ENCODE results near the gene PUS10. TPM values are rescaled to one million over a fixed set of nuclear protein-coding genes. Genes with fewer than 3 reads are reported as not detected.

The PUS10 gene
- total and polyA plus RNA-seq, 2 of the 4 experiments (the other 2 are of a cell fraction) = 4.4 to 5.7 TPM

- peaks cover 2% of the 10 kb centered on the region; the same call in 1 of the 2 replicates for H3K9me1 ChIP-seq (ENCODE audit: insufficient read depth, low read length)
- no peak for DNase-seq
- no peak overlapping the region for H3K56ac ChIP-seq (ENCODE audit: extremely low read depth, insufficient read depth, low read length)
- in situ Hi-C loops (cut with MboI; ENCODE audit: low sequenced_read_pairs) (no loop called here), intact Hi-C loops (cut with micrococcal nuclease) (no loop called here), dilution Hi-C loops (cut with HindIII; ENCODE audit: low sequenced_read_pairs, unreplicated experiment) (no loop called here)
- H3K18ac ChIP-seq (ENCODE audit: low read depth, low read length) = no peak overlapping the region
- TF ChIP-seq BHLHE40 (IDR thresholded peaks at IDR 0.05; ENCODE audit: low read depth, low read length) (no peak), POLR2A (IDR thresholded peaks at IDR 0.05; ENCODE audit: low read depth, low read length) (no peak), SMC3 (IDR thresholded peaks at IDR 0.05; ENCODE audit: low read depth, low read length) (no peak), CHD1 (IDR thresholded peaks at IDR 0.05; ENCODE audit: low read depth, low read length) (no peak), RCOR1 (IDR thresholded peaks at IDR 0.05; ENCODE audit: insufficient replicate concordance, low read length) (no peak), RAD21 (IDR thresholded peaks at IDR 0.05; ENCODE audit: low read length) (no peak), FOS (IDR thresholded peaks at IDR 0.05; ENCODE audit: low read depth, low read length) (no peak), USF2 (IDR thresholded peaks at IDR 0.05; ENCODE audit: low read depth, low read length) (no peak), CEBPB (IDR thresholded peaks at IDR 0.05; ENCODE audit: low read depth, low read length) (no peak), NFE2L2 (IDR thresholded peaks at IDR 0.05; ENCODE audit: low read depth, low read length) (no peak), CTCF (conservative IDR thresholded peaks at IDR 0.05; ENCODE audit: low read depth, low read length) (no peak), ELK1 (IDR thresholded peaks at IDR 0.05; ENCODE audit: borderline replicate concordance, low read depth, low read length) (no peak), RFX5 (IDR thresholded peaks at IDR 0.05; ENCODE audit: low read depth, low read length) (no peak), MAZ (IDR thresholded peaks at IDR 0.05; ENCODE audit: borderline replicate concordance, low read depth, low read length) (no peak), MAFK (IDR thresholded peaks at IDR 0.05; ENCODE audit: low read depth, low read length) (no peak), MXI1 (IDR thresholded peaks at IDR 0.05; ENCODE audit: borderline replicate concordance, low read depth, low read length) (no peak)
- no peak overlapping the region for H2AK9ac ChIP-seq (replicated peaks; ENCODE audit: low read depth, low read length, poor library complexity)
- no peak overlapping the region for H4K8ac ChIP-seq (ENCODE audit: low read depth in 2 of 2, low read length in 2 of 2)
- H3K4me1 ChIP-seq (ENCODE audit: control insufficient read depth, insufficient read depth, low read length) = no peaks in the 10 kb centered on the region; the same call in 1 of the 2 replicates
- no TSS peak for BruUV-seq (replicated peaks)
- 0 out of 2 replicates have a peak overlapping the region, but pooled peaks have one; percentile 6 for H3K14ac ChIP-seq (replicated peaks; ENCODE audit: low read depth, low read length)
- ATAC-seq (ENCODE audit: low read depth) = no peak
- no peak overlapping the region for H3K4me2 ChIP-seq (ENCODE audit: low read depth, low read length)
- no peak overlapping the region for H2AFZ ChIP-seq (replicated peaks; ENCODE audit: low read length, poor library complexity)
- no peak overlapping the region for H3K27ac ChIP-seq (ENCODE audit: insufficient read depth, low read length)
- no peak overlapping the region for H3K4ac ChIP-seq (ENCODE audit: low read depth, low read length)
- H3K36me3 ChIP-seq (ENCODE audit: control insufficient read depth, insufficient read depth, low read length) = no peaks in the 10 kb centered on the region
- H3K9me3 ChIP-seq (ENCODE audit: control insufficient read depth, insufficient read depth, low read length) = no peaks in the 10 kb centered on the region
- H2BK120ac ChIP-seq (ENCODE audit: low read depth, low read length) = no peak overlapping the region
- no peak overlapping the region for H4K91ac ChIP-seq (ENCODE audit: insufficient read depth, low read depth, low read length)
- WGBS, 2 experiments (ENCODE audit: extremely low coverage in 2 of 2, insufficient read length in 1 of 2) = no CpG with 5 or more reads among the region's 1 CpG
- H3K27me3 ChIP-seq (ENCODE audit: control insufficient read depth, insufficient read depth, low read length) = no peaks in the 10 kb centered on the region
- ChIA-PET CTCF (interaction anchor here (1.0 kb wide), 1 partner anchor 10 kb away, joined by 5 read pairs; no protein-coding TSS in a partner anchor), POLR2A (ENCODE audit: unreplicated experiment) (no interaction called here)
- H3K4me3 ChIP-seq (ENCODE audit: insufficient read depth, low read depth, low read length) = no peak overlapping the region
- H3K9ac ChIP-seq (ENCODE audit: low read depth, low read length) = no peak overlapping the region
- H2BK20ac ChIP-seq (ENCODE audit: low read depth, low read length) = no peak overlapping the region
- no peaks in the 10 kb centered on the region for H3K79me1 ChIP-seq (ENCODE audit: low read depth in 1 of 2, low read length in 2 of 2)
- no peak overlapping the region for H2AK5ac ChIP-seq (ENCODE audit: low read depth, low read length)
- H2BK15ac ChIP-seq (ENCODE audit: low read depth, low read length) = no peak overlapping the region
- H4K5ac ChIP-seq (ENCODE audit: low read depth, low read length) = no peak overlapping the region
- H3K23ac ChIP-seq (ENCODE audit: low read depth, low read length) = no peak overlapping the region
- no peak overlapping the region for H2BK5ac ChIP-seq (ENCODE audit: low read depth, low read length, poor library complexity, severe bottlenecking)
- H4K20me1 ChIP-seq (ENCODE audit: insufficient read depth, low read length) = no peaks in the 10 kb centered on the region
Observed at GRCh38 chr2:60977562-60977895, 40.5 kb downstream of the PUS10 start.
